ENCODE measurements around the gene VEZF1.

Gene VEZF1

GRCh38 chr17:57941384-57942370, 46.4 kb downstream of the VEZF1 start:
- no peak overlapping the region for H3K4me3 ChIP-seq (ENCODE audit: low read length)
- no peak for DNase-seq (ENCODE audit: low read depth)
- no peak for TF ChIP-seq CTCF (IDR thresholded peaks at IDR 0.05; ENCODE audit: insufficient read depth, low read depth, low read length, missing control alignments)

DNA sequence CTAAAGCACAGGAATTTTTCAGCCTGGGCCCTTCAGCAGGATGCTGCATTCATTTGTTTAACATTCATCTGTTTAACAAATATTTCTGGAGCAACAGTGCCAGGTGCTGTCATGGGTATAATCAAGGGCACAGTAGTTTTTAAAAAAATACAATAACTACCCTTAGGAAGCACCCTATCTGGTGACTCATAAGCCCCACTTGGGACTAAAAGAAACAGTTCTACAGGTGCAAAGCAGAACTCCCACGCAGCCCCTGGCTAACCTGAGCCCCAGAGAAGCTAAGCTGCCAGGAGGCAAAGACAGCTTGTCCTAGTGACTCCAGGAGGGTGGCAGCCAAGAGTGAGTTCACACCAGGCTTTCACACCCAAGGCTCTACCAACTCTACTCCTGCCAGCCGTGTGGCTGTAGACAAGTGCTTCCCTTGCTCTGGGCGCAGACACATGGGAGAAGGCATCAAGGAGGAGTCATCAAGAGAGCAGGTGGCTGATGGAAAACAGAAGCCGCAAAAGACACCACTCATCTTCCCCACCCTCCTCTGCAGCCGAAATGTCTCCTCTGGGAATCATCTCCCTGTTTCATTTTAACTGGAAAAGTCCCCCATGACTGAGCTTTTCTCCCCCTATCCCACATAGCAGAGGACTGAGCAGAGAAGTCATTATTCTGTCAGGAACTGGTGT, 47.3 kb downstream of the VEZF1 start:
- TF ChIP-seq CTCF (IDR thresholded peaks at IDR 0.05; ENCODE audit: insufficient read depth, low read depth, low read length, missing control alignments): no peak
- H3K4me3 ChIP-seq (ENCODE audit: low read length): no peak overlapping the region
- no peak for DNase-seq (ENCODE audit: low read depth)

DNA sequence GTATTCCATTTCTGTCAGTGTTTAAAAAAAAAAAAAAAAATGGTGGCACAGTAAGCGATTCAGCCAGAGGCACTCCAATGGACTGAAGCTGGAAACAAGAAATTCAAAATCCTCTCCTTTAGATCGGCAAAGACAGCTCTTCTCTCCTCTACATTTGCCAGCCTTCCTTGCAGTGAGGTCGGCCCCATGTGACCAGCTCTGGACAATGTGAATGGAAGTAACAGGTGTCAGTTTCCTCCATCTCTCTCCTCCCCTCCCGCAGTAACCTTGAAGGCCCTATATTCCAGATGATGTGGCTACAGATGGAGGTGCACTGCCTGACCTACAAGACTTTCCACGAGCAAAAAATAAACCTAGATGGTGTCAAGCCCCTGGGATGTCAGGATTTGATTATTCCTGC, 47.8 kb downstream of the VEZF1 start:
- H3K4me3 ChIP-seq (ENCODE audit: low read length): no peak overlapping the region
- no peak for DNase-seq (ENCODE audit: low read depth)
- no peak for TF ChIP-seq CTCF (IDR thresholded peaks at IDR 0.05; ENCODE audit: insufficient read depth, low read depth, low read length, missing control alignments)

DNA sequence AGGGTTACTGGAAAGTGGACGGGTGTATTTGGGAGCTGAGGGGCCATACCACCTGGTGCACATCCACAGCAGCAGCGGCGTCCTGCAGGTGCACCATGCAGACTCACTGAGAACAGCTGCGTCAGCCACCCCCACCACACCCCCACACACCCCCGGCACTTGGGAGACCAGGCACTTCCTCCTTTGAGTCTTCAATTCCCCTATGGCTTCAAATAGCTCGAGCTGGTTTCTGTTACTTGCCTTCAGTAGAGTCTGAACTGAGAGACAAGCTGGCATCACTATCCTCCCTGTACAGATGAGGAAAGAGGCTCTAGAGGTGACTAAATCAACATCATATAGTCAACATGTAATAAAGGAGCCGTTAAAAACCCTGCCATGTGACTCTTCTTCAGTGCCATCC, 48.3 kb downstream of the VEZF1 start:
- no peak overlapping the region for H3K4me3 ChIP-seq (ENCODE audit: low read length)
- DNase-seq (ENCODE audit: low read depth): no peak
- TF ChIP-seq CTCF (IDR thresholded peaks at IDR 0.05; ENCODE audit: insufficient read depth, low read depth, low read length, missing control alignments): no peak

- no peak for TF ChIP-seq CTCF (IDR thresholded peaks at IDR 0.05; ENCODE audit: insufficient read depth, low read depth, low read length, missing control alignments)
- DNase-seq (ENCODE audit: low read depth): no peak
- H3K4me3 ChIP-seq (ENCODE audit: low read length): no peak overlapping the region
Measured at GRCh38 chr17:57938061-57938502, 50.0 kb downstream of the VEZF1 start.

DNA sequence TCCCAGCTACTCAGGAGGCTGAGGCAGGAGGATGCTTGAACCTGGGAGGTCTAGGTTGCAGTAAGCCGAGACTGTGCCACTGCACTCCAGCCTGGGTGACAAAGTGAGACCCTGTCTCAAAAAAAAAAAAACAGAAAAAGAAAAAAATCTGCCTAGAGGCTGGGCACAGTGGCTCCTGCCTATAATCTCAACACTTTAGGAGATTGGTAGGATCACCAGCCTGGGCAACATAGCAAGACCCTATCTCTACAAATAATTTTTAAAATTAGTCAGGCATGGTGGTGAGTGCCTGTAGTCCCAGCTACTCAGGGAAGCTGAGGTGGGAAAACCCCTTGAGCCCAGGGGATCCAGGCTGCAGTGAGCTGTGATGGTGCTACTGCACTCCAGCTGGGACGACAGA, 50.6 kb downstream of the VEZF1 start:
- no peak for TF ChIP-seq CTCF (IDR thresholded peaks at IDR 0.05; ENCODE audit: insufficient read depth, low read depth, low read length, missing control alignments)
- no peak for DNase-seq (ENCODE audit: low read depth)
- H3K4me3 ChIP-seq (ENCODE audit: low read length): no peak overlapping the region

Data from epithelial cell of esophagus (primary cell).